ENCODE measurements around the gene HES7. TPM values are rescaled to one million over a fixed set of nuclear protein-coding genes. Genes with fewer than 3 reads are reported as not detected.
A peak's percentile ranks its signal among the peaks of the same experiment; 100 is the strongest.

The HES7 gene
- total RNA-seq, 1 experiment from 2014 or later: 0.61 TPM

DNA sequence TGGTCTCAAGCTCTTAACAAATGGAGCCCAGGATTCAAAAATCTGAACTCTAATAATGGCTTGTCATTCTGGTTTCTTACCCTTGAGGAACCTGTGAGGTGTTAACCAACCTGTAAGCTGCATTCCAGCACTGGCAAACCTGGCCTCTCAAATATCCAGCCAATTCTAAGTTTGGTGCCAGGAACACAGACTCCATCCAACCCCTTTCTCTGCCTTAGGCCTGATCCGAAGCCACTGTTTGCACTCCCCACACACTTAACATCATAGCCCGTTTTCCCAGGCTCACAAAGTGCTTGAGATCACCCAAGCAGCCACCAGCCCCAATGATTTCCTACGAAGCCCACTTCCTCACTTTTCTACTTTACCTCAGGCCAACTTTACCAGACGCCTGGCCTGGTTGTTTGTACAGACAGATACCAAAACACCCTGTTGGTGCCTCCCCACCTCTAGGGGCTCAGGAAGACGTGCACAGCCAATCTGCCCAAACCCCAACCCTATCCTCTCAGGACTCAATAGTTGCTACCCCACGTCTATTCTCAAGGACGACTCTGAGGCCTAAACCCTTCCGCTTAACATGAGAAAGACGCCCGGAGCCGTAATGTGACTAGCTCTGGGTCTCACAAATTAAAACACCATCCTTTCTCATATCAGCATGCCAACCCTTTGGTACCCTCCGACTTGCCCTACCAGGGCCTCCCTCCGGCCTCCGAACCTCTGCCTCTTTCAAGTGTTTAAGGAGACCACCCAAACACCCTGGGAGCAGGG, 31.5 kb upstream of the HES7 start:
- ChIA-PET RAD21 (ENCODE audit: low non-redundant PET in 1 of 2, low total read pairs in 2 of 2, uncharacterized antibody in 2 of 2, unreplicated experiment in 2 of 2) (no interaction called here), CTCF (interaction anchor here (1.2 kb wide), 1 partner anchor 16 kb away, joined by 4 read pairs; no protein-coding TSS in a partner anchor), POLR2A (interaction anchor here (1.2 to 9.4 kb wide), 4 partner anchors 17 to 71 kb away, joined by 3 to 95 read pairs (median 10); partner anchors contain the start of gene ALOXE3)
- Histone ChIP-seq H3K9ac (ENCODE audit: low read length) (peak overlapping the region; percentile 99), H3K27me3 (ENCODE audit: insufficient read depth, low read length) (no peaks in the 10 kb centered on the region), H2AFZ (ENCODE audit: low read depth, low read length, poor library complexity, severe bottlenecking) (no peak overlapping the region), H3K79me2 (ENCODE audit: insufficient read depth, low read length) (peaks cover 61% of the 10 kb centered on the region), H3K27ac (ENCODE audit: low read depth, low read length) (peak overlapping the region; percentile 56), H4K20me1 (ENCODE audit: insufficient read depth) (no peaks in the 10 kb centered on the region), H3K4me2 (ENCODE audit: low read length) (peak overlapping the region; percentile 100), H3K9me3 (ENCODE audit: control insufficient read depth in 1 of 2, insufficient read depth in 1 of 2, low read depth in 1 of 2, low read length in 2 of 2) (no peaks in the 10 kb centered on the region), H3K9me2 (ENCODE audit: insufficient read depth) (no peaks in the 10 kb centered on the region), H3K36me3 (ENCODE audit: control insufficient read depth in 1 of 2, insufficient read depth in 2 of 2, low read length in 2 of 2) (peaks cover 4 to 14% of the 10 kb centered on the region in 2 experiments; a peak in 3 of 4 replicates), H3K4me3 (replicated peaks in 1 of 2; ENCODE audit: low read depth in 1 of 2, low read length in 2 of 2) (peak overlapping the region; percentile 87 to 95), H3K4me1 (ENCODE audit: control insufficient read depth in 1 of 2, insufficient read depth in 2 of 2, low read length in 2 of 2) (peaks cover 48 to 94% of the 10 kb centered on the region in 2 experiments)
- ATAC-seq (no peak), DNase-seq (ENCODE audit: low read depth, low spot score) (no peak)
- BruUV-seq (replicated peaks): TSS peak; percentile 59
- intact Hi-C loops (cut with micrococcal nuclease): no loop called here
- no peak for TF ChIP-seq ZFX (IDR thresholded peaks at IDR 0.05)
- no peak for TF ChIP-seq POLR2AphosphoS5 (IDR thresholded peaks at IDR 0.05; ENCODE audit: low read depth, low read length)
- no peak for TF ChIP-seq ZNF274 (IDR thresholded peaks at IDR 0.05; ENCODE audit: low read depth, low read length)
- no peak for TF ChIP-seq SP1 (IDR thresholded peaks at IDR 0.05; ENCODE audit: low read depth)
- TF ChIP-seq, protein P1, sequence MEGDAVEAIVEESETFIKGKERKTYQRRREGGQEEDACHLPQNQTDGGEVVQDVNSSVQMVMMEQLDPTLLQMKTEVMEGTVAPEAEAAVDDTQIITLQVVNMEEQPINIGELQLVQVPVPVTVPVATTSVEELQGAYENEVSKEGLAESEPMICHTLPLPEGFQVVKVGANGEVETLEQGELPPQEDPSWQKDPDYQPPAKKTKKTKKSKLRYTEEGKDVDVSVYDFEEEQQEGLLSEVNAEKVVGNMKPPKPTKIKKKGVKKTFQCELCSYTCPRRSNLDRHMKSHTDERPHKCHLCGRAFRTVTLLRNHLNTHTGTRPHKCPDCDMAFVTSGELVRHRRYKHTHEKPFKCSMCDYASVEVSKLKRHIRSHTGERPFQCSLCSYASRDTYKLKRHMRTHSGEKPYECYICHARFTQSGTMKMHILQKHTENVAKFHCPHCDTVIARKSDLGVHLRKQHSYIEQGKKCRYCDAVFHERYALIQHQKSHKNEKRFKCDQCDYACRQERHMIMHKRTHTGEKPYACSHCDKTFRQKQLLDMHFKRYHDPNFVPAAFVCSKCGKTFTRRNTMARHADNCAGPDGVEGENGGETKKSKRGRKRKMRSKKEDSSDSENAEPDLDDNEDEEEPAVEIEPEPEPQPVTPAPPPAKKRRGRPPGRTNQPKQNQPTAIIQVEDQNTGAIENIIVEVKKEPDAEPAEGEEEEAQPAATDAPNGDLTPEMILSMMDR (IDR thresholded peaks at IDR 0.05 in 2 of 3, conservative IDR thresholded peaks at IDR 0.05 in 1 of 3; ENCODE audit: borderline replicate concordance in 1 of 3, insufficient read depth in 1 of 3, low read depth in 2 of 3, low read length in 2 of 3): no peak
- TF ChIP-seq, protein P2, sequence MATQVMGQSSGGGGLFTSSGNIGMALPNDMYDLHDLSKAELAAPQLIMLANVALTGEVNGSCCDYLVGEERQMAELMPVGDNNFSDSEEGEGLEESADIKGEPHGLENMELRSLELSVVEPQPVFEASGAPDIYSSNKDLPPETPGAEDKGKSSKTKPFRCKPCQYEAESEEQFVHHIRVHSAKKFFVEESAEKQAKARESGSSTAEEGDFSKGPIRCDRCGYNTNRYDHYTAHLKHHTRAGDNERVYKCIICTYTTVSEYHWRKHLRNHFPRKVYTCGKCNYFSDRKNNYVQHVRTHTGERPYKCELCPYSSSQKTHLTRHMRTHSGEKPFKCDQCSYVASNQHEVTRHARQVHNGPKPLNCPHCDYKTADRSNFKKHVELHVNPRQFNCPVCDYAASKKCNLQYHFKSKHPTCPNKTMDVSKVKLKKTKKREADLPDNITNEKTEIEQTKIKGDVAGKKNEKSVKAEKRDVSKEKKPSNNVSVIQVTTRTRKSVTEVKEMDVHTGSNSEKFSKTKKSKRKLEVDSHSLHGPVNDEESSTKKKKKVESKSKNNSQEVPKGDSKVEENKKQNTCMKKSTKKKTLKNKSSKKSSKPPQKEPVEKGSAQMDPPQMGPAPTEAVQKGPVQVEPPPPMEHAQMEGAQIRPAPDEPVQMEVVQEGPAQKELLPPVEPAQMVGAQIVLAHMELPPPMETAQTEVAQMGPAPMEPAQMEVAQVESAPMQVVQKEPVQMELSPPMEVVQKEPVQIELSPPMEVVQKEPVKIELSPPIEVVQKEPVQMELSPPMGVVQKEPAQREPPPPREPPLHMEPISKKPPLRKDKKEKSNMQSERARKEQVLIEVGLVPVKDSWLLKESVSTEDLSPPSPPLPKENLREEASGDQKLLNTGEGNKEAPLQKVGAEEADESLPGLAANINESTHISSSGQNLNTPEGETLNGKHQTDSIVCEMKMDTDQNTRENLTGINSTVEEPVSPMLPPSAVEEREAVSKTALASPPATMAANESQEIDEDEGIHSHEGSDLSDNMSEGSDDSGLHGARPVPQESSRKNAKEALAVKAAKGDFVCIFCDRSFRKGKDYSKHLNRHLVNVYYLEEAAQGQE (IDR thresholded peaks at IDR 0.05; ENCODE audit: low read depth): no peak
- TF ChIP-seq FOSL1 (IDR thresholded peaks at IDR 0.05; ENCODE audit: low read depth): no peak
- TF ChIP-seq CEBPB (IDR thresholded peaks at IDR 0.05; ENCODE audit: low read depth): no peak
- TF ChIP-seq POLR2A (IDR thresholded peaks at IDR 0.05; ENCODE audit: borderline replicate concordance, extremely low read depth, insufficient read depth, insufficient read length): no peak
- no peak for TF ChIP-seq TCF7L2 (IDR thresholded peaks at IDR 0.05; ENCODE audit: borderline replicate concordance, extremely low read depth, insufficient read depth, insufficient read length)
- no peak for TF ChIP-seq RAD21 (IDR thresholded peaks at IDR 0.05; ENCODE audit: low read depth)
- no peak for TF ChIP-seq SIN3A (IDR thresholded peaks at IDR 0.05; ENCODE audit: low read depth)
- TF ChIP-seq JUND (IDR thresholded peaks at IDR 0.05): no peak
- no peak for TF ChIP-seq YY1 (IDR thresholded peaks at IDR 0.05; ENCODE audit: extremely low read depth, insufficient replicate concordance, low read depth, low read length)
- TF ChIP-seq ELF1 (IDR thresholded peaks at IDR 0.05; ENCODE audit: borderline replicate concordance, low read depth): no peak
- TF ChIP-seq, protein P3, sequence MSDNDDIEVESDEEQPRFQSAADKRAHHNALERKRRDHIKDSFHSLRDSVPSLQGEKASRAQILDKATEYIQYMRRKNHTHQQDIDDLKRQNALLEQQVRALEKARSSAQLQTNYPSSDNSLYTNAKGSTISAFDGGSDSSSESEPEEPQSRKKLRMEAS (IDR thresholded peaks at IDR 0.05): no peak
- TF ChIP-seq, protein P4, sequence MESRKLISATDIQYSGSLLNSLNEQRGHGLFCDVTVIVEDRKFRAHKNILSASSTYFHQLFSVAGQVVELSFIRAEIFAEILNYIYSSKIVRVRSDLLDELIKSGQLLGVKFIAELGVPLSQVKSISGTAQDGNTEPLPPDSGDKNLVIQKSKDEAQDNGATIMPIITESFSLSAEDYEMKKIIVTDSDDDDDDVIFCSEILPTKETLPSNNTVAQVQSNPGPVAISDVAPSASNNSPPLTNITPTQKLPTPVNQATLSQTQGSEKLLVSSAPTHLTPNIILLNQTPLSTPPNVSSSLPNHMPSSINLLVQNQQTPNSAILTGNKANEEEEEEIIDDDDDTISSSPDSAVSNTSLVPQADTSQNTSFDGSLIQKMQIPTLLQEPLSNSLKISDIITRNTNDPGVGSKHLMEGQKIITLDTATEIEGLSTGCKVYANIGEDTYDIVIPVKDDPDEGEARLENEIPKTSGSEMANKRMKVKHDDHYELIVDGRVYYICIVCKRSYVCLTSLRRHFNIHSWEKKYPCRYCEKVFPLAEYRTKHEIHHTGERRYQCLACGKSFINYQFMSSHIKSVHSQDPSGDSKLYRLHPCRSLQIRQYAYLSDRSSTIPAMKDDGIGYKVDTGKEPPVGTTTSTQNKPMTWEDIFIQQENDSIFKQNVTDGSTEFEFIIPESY (IDR thresholded peaks at IDR 0.05; ENCODE audit: extremely low read depth, insufficient replicate concordance, low read length): no peak
- TF ChIP-seq EGR1 (IDR thresholded peaks at IDR 0.05; ENCODE audit: low read depth): no peak
- TF ChIP-seq CBX3 (IDR thresholded peaks at IDR 0.05; ENCODE audit: low read depth): no peak
